IMR-90 (cell line): ENCODE results near the gene HOMER3. TPM values are rescaled to one million over a fixed set of nuclear protein-coding genes. Genes with fewer than 3 reads are reported as not detected.

Experiments
- ATAC-seq: fragments of 200-7000 bp; cut with Tn5 transposase; 2 replicates; pipeline ENCODE4 v1.9.1; 2020; ENCODE audit warnings: low read depth, mild to moderate bottlenecking, moderate library complexity
- BruUV-seq: library from RNA; stranded (reverse); fragments of 400-500 nt; replicated peaks from 2 replicates; lab custom pipeline; 2021; lab: Mats Ljungman, UMichigan
- CTCF ChIA-PET: fragments of 300-600 bp; formaldehyde crosslinking; extraction: SDS; loops from one replicate; lab custom pipeline; 2021; ENCODE audit warnings: antibody characterized with exemption; lab: Yijun Ruan, JAX
- POLR2A ChIA-PET: fragments of 300-600 bp; sonication (Branson Sonifier 250); formaldehyde crosslinking; loops from one replicate; lab custom pipeline; 2022; ENCODE audit warnings: antibody characterized with exemption; ENCODE audit not compliant: unreplicated experiment; lab: Charles Lee
- DNase-seq: peaks from one replicate; pipeline ENCODE4 v3.0.0; 2013
- H2AFZ ChIP-seq: replicated peaks from 2 replicates; pipeline ENCODE3; 2013; ENCODE audit warnings: low read length, mild to moderate bottlenecking; ENCODE audit not compliant: poor library complexity
- H2AK5ac ChIP-seq: 2 replicates; pipeline ENCODE4 v1.6.1; 2013; ENCODE audit warnings: low read depth, low read length, inconsistent platforms
- H2AK9ac ChIP-seq: replicated peaks from 2 replicates; pipeline ENCODE3; 2013; ENCODE audit warnings: mild to moderate bottlenecking, low read depth, low read length, moderate library complexity; ENCODE audit not compliant: poor library complexity
- H2BK120ac ChIP-seq: 2 replicates; pipeline ENCODE4 v1.6.1; 2013; ENCODE audit warnings: low read depth, low read length, inconsistent platforms
- H2BK15ac ChIP-seq: 3 replicates; pipeline ENCODE4 v1.6.1; 2013; ENCODE audit warnings: low read depth, low read length, inconsistent platforms
- H2BK20ac ChIP-seq: 2 replicates; pipeline ENCODE4 v1.6.1; 2013; ENCODE audit warnings: low read depth, mild to moderate bottlenecking, inconsistent platforms, low read length, moderate library complexity
- H2BK5ac ChIP-seq: 2 replicates; pipeline ENCODE4 v1.6.1; 2013; ENCODE audit warnings: mild to moderate bottlenecking, low read depth, low read length, inconsistent platforms; ENCODE audit not compliant: poor library complexity, severe bottlenecking
- H3K14ac ChIP-seq: replicated peaks from 2 replicates; pipeline ENCODE4 v1.6.1; 2013; ENCODE audit warnings: low read depth, low read length, inconsistent platforms
- H3K18ac ChIP-seq: 2 replicates; pipeline ENCODE4 v1.6.1; 2013; ENCODE audit warnings: low read depth, low read length, control low read depth
- H3K23ac ChIP-seq: 2 replicates; pipeline ENCODE4 v1.6.1; 2013; ENCODE audit warnings: low read depth, low read length, inconsistent platforms
- H3K27ac ChIP-seq: 2 replicates; pipeline ENCODE4 v1.5.1; 2013; ENCODE audit warnings: mild to moderate bottlenecking, control low read depth, low read length; ENCODE audit not compliant: insufficient read depth
- H3K27me3 ChIP-seq: 2 replicates; pipeline ENCODE4 v1.6.1; 2013; ENCODE audit warnings: low read length; ENCODE audit not compliant: control insufficient read depth, insufficient read depth
- H3K36me3 ChIP-seq: 2 replicates; pipeline ENCODE4 v1.6.1; 2013; ENCODE audit warnings: low read length, mixed read lengths; ENCODE audit not compliant: control insufficient read depth, insufficient read depth
- H3K4ac ChIP-seq: 2 replicates; pipeline ENCODE4 v1.6.1; 2013; ENCODE audit warnings: low read depth, low read length, inconsistent platforms
- H3K4me1 ChIP-seq: 2 replicates; pipeline ENCODE4 v1.6.1; 2013; ENCODE audit warnings: low read length, mixed read lengths; ENCODE audit not compliant: control insufficient read depth, insufficient read depth
- H3K4me2 ChIP-seq: 2 replicates; pipeline ENCODE4 v1.6.1; 2013; ENCODE audit warnings: low read depth, mild to moderate bottlenecking, control low read depth, low read length, moderate library complexity
- H3K4me3 ChIP-seq: 2 replicates; pipeline ENCODE4 v1.5.1; 2013; ENCODE audit warnings: low read depth, mild to moderate bottlenecking, control low read depth, low read length, moderate library complexity; ENCODE audit not compliant: insufficient read depth
- H3K56ac ChIP-seq: 2 replicates; pipeline ENCODE4 v1.6.1; 2013; ENCODE audit warnings: low read length, inconsistent platforms; ENCODE audit not compliant: insufficient read depth; ENCODE audit errors: extremely low read depth
- H3K79me1 ChIP-seq, 2 experiments: 2 replicates each; pipeline ENCODE4 v1.6.1; 2013; ENCODE audit warnings: low read length in 2 of 2, inconsistent platforms in 1 of 2, low read depth in 1 of 2
- H3K9ac ChIP-seq: 2 replicates; pipeline ENCODE4 v1.6.1; 2013; ENCODE audit warnings: low read depth, low read length, control low read depth
- H3K9me1 ChIP-seq: 2 replicates; pipeline ENCODE4 v1.6.1; 2013; ENCODE audit warnings: low read length, inconsistent platforms; ENCODE audit not compliant: insufficient read depth
- H3K9me3 ChIP-seq: 2 replicates; pipeline ENCODE4 v1.6.1; 2013; ENCODE audit warnings: low read length; ENCODE audit not compliant: control insufficient read depth, insufficient read depth
- H4K20me1 ChIP-seq: 2 replicates; pipeline ENCODE4 v1.6.1; 2013; ENCODE audit warnings: low read length, inconsistent platforms; ENCODE audit not compliant: insufficient read depth
- H4K5ac ChIP-seq: 2 replicates; pipeline ENCODE4 v1.6.1; 2013; ENCODE audit warnings: mild to moderate bottlenecking, low read depth, low read length, control low read depth
- H4K8ac ChIP-seq, 2 experiments: 2 replicates each; pipeline ENCODE4 v1.6.1; 2013; ENCODE audit warnings: low read depth in 2 of 2, low read length in 2 of 2, control low read depth in 1 of 2, inconsistent platforms in 1 of 2
- H4K91ac ChIP-seq: 2 replicates; pipeline ENCODE4 v1.6.1; 2013; ENCODE audit warnings: low read depth, low read length, inconsistent platforms; ENCODE audit not compliant: insufficient read depth
- RFX5 ChIP-seq: IDR thresholded peaks from 2 replicates; pipeline ENCODE4 v1.8.0; 2012; ENCODE audit warnings: low read depth, mild to moderate bottlenecking, low read length, moderate library complexity
- whole genome bisulfite sequencing, 2 experiments: methylation state at CpG; one replicate each; pipeline versions ENCODE4 v1.1.5 to v1.1.7; 2013; ENCODE audit warnings: missing lambda C conversion rate in 2 of 2; ENCODE audit not compliant: insufficient read length in 1 of 2; ENCODE audit errors: extremely low coverage in 2 of 2; 5-methylcytosine and 5-hydroxymethylcytosine counted together
- dilution Hi-C: fragments of 300-500 bp; cut with HindIII; formaldehyde crosslinking; loops from one replicate; pipeline ENCODE4 v1.14.3; 2018; ENCODE audit warnings: low sequenced_read_pairs; ENCODE audit not compliant: unreplicated experiment
- in situ Hi-C: fragments of 300-500 bp; cut with MboI; formaldehyde crosslinking; loops from 3 replicates; pipeline ENCODE4 v1.14.3; 2019; ENCODE audit warnings: low sequenced_read_pairs, inconsistent platforms, mixed read lengths
- intact Hi-C: fragments of 100-400 bp; cut with micrococcal nuclease; formaldehyde crosslinking; loops from 2 replicates; pipeline ENCODE4 v1.10.0; 2022
- polyA plus RNA-seq, 3 experiments: library from polyadenylated mRNA; depleted of rRNA; stranded (reverse); fragments of >200 nt; gene quantifications; 2 replicates each; pipeline ENCODE4 v1.2.3, GENCODE V29; 2012; ENCODE audit warnings: low replicate concordance in 1 of 3
- total RNA-seq: library from RNA; depleted of rRNA; stranded (reverse); fragments of >200 nt; gene quantifications from 2 replicates; pipeline ENCODE4 v1.2.3, GENCODE V29; 2012

The HOMER3 gene
- total and polyA plus RNA-seq, 2 of the 4 experiments (the other 2 are of a cell fraction), result 53.4 to 77.0 TPM

DNA sequence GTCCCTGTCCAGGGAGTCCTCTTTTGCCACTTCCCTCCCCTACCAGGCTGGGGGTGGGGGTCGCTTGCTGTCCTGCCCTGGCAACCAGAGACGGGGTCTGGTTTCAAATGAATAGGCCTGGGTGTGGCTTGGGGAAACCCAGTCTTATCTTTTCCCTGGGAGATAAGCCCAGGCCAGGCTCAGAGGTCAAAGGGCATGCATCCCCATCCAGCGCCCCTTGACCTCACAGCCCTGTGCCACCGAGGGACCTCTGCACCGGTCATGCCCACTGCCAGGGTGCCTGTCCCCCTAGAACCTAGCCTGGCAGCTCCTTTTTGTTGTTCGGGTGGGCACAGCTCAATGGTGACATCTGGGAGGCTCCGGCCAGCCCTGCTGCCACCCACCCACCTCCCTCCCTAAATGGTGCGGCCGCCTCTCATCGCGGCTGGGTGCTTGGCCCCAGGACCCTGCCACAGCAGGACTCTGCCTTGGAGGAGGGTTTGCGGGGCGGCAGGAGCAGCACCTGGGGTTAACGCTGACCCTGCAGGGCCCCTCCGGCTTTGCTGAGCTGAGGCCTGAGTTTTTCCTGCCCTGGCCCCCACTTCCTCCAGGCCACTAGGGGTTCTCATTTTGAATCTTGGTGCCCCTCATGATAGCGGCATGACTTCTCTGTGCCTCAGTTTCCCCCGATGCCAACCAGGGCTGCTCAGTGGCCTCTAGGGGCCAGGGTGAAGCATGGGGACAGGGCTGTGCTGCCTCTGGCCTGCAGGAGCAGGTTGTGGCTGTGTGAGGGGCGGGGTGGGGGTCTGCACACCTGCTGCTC lies 42.2 kb downstream of the HOMER3 start:
- Histone ChIP-seq H2AK9ac (no peak overlapping the region), H4K5ac (no peak overlapping the region), H3K18ac (no peak overlapping the region), H3K4me3 (no peak overlapping the region), H3K23ac (no peak overlapping the region), H3K14ac (no peak overlapping the region), H2BK15ac (no peak overlapping the region), H3K9me3 (no peaks in the 10 kb centered on the region), H3K4me1 (peaks cover 8% of the 10 kb centered on the region; the same call in 1 of the 2 replicates), H3K4me2 (no peak overlapping the region), H2AK5ac (no peak overlapping the region), H3K4ac (no peak overlapping the region), H3K27ac (no peak overlapping the region), H2BK120ac (no peak overlapping the region), H3K56ac (no peak overlapping the region), H3K79me1 (peaks cover 0 to 3% of the 10 kb centered on the region in 2 experiments; a peak in 1 of 4 replicates), H3K27me3 (peaks cover 7% of the 10 kb centered on the region; the same call in 1 of the 2 replicates), H4K8ac (no peak overlapping the region), H3K9me1 (no peaks in the 10 kb centered on the region), H2AFZ (no peak overlapping the region), H3K36me3 (peaks cover 33% of the 10 kb centered on the region), H2BK20ac (no peak overlapping the region), H4K91ac (no peak overlapping the region), H4K20me1 (peaks cover 28% of the 10 kb centered on the region), H3K9ac (no peak overlapping the region), H2BK5ac (no peak overlapping the region)
- DNase-seq (no peak), ATAC-seq (no peak)
- WGBS, 2 experiments, result 88% methylated on average over 5 of the region's 18 CpGs; no CpG with 5 or more reads in 1 of the 2 experiments
- in situ Hi-C loops, result no loop called here
- CTCF ChIA-PET, result no interaction called here
- POLR2A ChIA-PET, result interaction anchor here (1.0 kb wide), 1 partner anchor 21 kb away, joined by 3 read pairs; the partner anchor contains the start of genes COPE and DDX49
- dilution Hi-C loops, result no loop called here
- BruUV-seq, result no TSS peak
- intact Hi-C loops, result no loop called here
- TF ChIP-seq RFX5, result no peak
